Measurements from ENCODE around the gene MOCOS.
A peak's percentile ranks its signal among the peaks of the same experiment; 100 is the strongest.

The MOCOS gene

DNA sequence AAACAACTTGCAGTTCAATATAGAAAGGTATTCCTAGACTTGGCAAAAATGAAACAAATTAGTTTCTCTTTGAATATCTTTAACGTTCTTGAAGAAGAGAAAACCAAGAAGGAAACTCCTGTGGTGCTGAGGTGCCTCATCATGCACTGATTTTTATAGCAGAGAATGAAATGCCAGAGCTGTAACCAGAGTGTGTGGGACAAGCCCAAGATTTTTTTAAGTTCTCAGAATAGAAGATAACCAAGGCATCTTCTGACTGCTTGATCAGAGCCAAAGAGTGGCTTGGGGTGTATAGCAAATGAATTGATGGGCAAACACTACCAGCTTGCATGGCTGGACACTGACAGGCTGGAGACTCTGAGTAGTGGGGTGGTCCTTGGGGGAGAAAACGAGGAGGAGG is 118.1 kb downstream of the MOCOS start:
- no peak for DNase-seq
- H3K27ac ChIP-seq, result no peak overlapping the region
- TF ChIP-seq, protein P1, sequence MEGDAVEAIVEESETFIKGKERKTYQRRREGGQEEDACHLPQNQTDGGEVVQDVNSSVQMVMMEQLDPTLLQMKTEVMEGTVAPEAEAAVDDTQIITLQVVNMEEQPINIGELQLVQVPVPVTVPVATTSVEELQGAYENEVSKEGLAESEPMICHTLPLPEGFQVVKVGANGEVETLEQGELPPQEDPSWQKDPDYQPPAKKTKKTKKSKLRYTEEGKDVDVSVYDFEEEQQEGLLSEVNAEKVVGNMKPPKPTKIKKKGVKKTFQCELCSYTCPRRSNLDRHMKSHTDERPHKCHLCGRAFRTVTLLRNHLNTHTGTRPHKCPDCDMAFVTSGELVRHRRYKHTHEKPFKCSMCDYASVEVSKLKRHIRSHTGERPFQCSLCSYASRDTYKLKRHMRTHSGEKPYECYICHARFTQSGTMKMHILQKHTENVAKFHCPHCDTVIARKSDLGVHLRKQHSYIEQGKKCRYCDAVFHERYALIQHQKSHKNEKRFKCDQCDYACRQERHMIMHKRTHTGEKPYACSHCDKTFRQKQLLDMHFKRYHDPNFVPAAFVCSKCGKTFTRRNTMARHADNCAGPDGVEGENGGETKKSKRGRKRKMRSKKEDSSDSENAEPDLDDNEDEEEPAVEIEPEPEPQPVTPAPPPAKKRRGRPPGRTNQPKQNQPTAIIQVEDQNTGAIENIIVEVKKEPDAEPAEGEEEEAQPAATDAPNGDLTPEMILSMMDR (IDR thresholded peaks at IDR 0.05; ENCODE audit: low read depth, low read length, missing control alignments), result no peak
- in situ Hi-C loops (cut with HindIII; ENCODE audit: low pct_ligation_motif_present, low sequenced_read_pairs), result no loop called here
- no peaks in the 10 kb centered on the region for H3K27me3 ChIP-seq (replicated peaks)
- H3K4me3 ChIP-seq (ENCODE audit: low read depth, low read length), result no peak overlapping the region
- no peaks in the 10 kb centered on the region for H3K36me3 ChIP-seq (replicated peaks)

GRCh38 chr18:36307513-36307912 is 120.2 kb downstream of the MOCOS start:
- Histone ChIP-seq H3K27me3 (replicated peaks) (no peaks in the 10 kb centered on the region), H3K36me3 (replicated peaks) (no peaks in the 10 kb centered on the region), H3K27ac (no peak overlapping the region), H3K4me3 (ENCODE audit: low read depth, low read length) (no peak overlapping the region)
- TF ChIP-seq, protein P1 (IDR thresholded peaks at IDR 0.05; ENCODE audit: low read depth, low read length, missing control alignments), result no peak
- in situ Hi-C loops (cut with HindIII; ENCODE audit: low pct_ligation_motif_present, low sequenced_read_pairs), result no loop called here
- DNase-seq, result no peak

GRCh38 chr18:36308711-36309435 is 121.6 kb downstream of the MOCOS start:
- in situ Hi-C loops (cut with HindIII; ENCODE audit: low pct_ligation_motif_present, low sequenced_read_pairs), result no loop called here
- H3K4me3 ChIP-seq (ENCODE audit: low read depth, low read length), result no peak overlapping the region
- no peak for DNase-seq
- no peaks in the 10 kb centered on the region for H3K36me3 ChIP-seq (replicated peaks)
- H3K27me3 ChIP-seq (replicated peaks), result no peaks in the 10 kb centered on the region
- peak overlapping the region; percentile 97 for H3K27ac ChIP-seq
- TF ChIP-seq, protein P1 (IDR thresholded peaks at IDR 0.05; ENCODE audit: low read depth, low read length, missing control alignments), result no peak

- in situ Hi-C loops (cut with HindIII; ENCODE audit: low pct_ligation_motif_present, low sequenced_read_pairs), result no loop called here
- TF ChIP-seq, protein P1 (IDR thresholded peaks at IDR 0.05; ENCODE audit: low read depth, low read length, missing control alignments), result no peak
- DNase-seq, result peak; percentile 99
Measured at GRCh38 chr18:36309436-36310391, 122.4 kb downstream of the MOCOS start.

GRCh38 chr18:36311026-36311570 is 123.8 kb downstream of the MOCOS start:
- H3K4me3 ChIP-seq (ENCODE audit: low read depth, low read length), result no peak overlapping the region
- H3K36me3 ChIP-seq (replicated peaks), result no peaks in the 10 kb centered on the region
- TF ChIP-seq, protein P1 (IDR thresholded peaks at IDR 0.05; ENCODE audit: low read depth, low read length, missing control alignments), result peak; percentile 3
- H3K27ac ChIP-seq, result peak overlapping the region; percentile 97
- in situ Hi-C loops (cut with HindIII; ENCODE audit: low pct_ligation_motif_present, low sequenced_read_pairs), result no loop called here
- H3K27me3 ChIP-seq (replicated peaks), result no peaks in the 10 kb centered on the region
- no peak for DNase-seq

More at GRCh38 chr18:36309436-36310391, 122.4 kb downstream of the MOCOS start:
- no peak overlapping the region for H3K4me3 ChIP-seq (ENCODE audit: low read depth, low read length)
- H3K27ac ChIP-seq, result peak overlapping the region; percentile 97
- no peaks in the 10 kb centered on the region for H3K36me3 ChIP-seq (replicated peaks)
- H3K27me3 ChIP-seq (replicated peaks), result no peaks in the 10 kb centered on the region
